ENCODE results near the gene NEK7.
A peak's percentile ranks its signal among the peaks of the same experiment; 100 is the strongest.

The NEK7 gene

DNA sequence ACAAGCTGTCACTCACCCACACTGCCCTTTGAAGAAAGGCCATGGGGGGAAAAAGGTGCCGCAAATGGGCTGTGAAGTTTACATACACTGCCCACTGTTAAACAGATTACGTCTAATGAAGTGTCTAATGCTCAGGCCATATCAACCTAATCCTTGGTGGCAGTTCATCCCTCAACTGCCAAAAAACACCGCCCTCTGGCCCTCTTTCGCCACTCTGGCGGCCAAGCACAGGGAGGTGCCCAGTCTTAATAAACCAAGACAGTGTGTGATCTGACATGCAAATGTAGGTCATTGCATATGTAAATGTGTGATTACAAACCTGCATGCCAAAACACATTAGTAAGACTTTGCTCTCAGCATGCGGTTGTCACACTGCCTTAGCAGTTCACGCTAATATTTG lies 89.5 kb downstream of the NEK7 start:
- no peak overlapping the region for H3K4me3 ChIP-seq (ENCODE audit: low read depth, low read length)

DNA sequence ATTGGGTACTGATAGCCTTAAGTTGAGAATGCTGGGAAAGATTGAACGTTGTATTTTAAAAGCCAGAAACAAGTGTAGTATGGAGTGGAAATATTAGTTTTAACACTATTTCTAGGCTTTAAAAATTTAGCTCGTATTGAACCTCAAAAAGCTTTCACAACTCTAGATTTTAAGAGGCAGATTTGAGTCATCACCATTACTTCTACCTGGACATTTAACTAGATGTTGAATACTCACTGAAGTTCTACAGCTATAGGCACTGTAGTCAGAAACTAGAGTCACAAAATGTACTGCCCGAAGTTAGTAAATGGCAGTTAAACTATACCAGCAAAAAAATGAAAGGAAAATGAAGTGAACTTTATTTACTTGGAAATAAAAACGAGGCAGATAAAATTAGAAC lies 96.5 kb downstream of the NEK7 start:
- in situ Hi-C loops (cut with HindIII; ENCODE audit: low sequenced_read_pairs), result no loop called here
- H3K4me3 ChIP-seq (ENCODE audit: low read depth, low read length), result no peak overlapping the region
- TF ChIP-seq, protein P1, sequence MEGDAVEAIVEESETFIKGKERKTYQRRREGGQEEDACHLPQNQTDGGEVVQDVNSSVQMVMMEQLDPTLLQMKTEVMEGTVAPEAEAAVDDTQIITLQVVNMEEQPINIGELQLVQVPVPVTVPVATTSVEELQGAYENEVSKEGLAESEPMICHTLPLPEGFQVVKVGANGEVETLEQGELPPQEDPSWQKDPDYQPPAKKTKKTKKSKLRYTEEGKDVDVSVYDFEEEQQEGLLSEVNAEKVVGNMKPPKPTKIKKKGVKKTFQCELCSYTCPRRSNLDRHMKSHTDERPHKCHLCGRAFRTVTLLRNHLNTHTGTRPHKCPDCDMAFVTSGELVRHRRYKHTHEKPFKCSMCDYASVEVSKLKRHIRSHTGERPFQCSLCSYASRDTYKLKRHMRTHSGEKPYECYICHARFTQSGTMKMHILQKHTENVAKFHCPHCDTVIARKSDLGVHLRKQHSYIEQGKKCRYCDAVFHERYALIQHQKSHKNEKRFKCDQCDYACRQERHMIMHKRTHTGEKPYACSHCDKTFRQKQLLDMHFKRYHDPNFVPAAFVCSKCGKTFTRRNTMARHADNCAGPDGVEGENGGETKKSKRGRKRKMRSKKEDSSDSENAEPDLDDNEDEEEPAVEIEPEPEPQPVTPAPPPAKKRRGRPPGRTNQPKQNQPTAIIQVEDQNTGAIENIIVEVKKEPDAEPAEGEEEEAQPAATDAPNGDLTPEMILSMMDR (IDR thresholded peaks at IDR 0.05; ENCODE audit: low read depth, low read length), result no peak
- no peak for DNase-seq (ENCODE audit: low read depth, low spot score)

More for the DNA sequence above, 89.5 kb downstream of the NEK7 start:
- DNase-seq (ENCODE audit: low read depth, low spot score), result no peak
- TF ChIP-seq, protein P1 (IDR thresholded peaks at IDR 0.05; ENCODE audit: low read depth, low read length), result no peak
- in situ Hi-C loops (cut with HindIII; ENCODE audit: low sequenced_read_pairs), result no loop called here

DNA sequence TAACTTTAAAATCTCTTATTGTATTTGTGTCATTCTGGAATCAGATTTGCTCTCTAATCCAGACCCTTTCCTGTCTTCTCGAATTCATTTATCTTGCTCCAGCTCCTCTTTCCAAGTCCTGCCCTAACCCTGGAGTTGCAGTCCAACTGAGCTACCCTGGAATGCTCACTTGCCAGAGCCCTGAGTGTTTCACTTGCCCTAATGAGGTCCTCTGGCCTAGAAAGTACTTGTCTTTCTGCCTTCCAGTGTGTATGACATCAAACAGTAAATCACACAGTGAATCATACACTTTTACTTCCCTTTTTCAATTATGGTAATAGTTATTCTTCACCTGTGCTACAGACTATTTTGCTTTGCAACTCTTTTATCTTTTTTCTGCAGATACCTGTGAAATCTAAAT lies 96.9 kb downstream of the NEK7 start:
- in situ Hi-C loops (cut with HindIII; ENCODE audit: low sequenced_read_pairs), result no loop called here
- peak; percentile 62 for DNase-seq (ENCODE audit: low read depth, low spot score)
- TF ChIP-seq, protein P1 (IDR thresholded peaks at IDR 0.05; ENCODE audit: low read depth, low read length), result no peak
- H3K4me3 ChIP-seq (ENCODE audit: low read depth, low read length), result no peak overlapping the region

DNA sequence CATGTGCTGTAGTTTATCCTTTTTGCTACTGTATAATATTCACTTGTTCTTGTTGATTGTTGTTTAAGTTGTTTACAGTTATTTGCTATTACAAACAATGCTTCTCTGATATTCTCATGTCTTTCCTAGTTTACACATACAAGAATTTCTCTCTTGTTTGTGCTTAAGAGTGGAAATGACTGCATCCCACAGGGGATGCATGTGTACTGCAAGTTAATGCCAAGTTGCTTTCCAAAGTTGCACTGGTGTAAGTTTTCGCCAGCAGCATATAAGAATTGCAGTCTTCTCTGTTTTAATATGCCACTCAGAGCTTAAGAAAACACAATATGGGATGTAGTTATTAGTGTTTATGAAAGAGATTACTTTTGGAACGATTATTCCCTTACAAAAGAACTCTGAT lies 97.7 kb downstream of the NEK7 start:
- in situ Hi-C loops (cut with HindIII; ENCODE audit: low sequenced_read_pairs), result no loop called here
- DNase-seq (ENCODE audit: low read depth, low spot score), result no peak

DNA sequence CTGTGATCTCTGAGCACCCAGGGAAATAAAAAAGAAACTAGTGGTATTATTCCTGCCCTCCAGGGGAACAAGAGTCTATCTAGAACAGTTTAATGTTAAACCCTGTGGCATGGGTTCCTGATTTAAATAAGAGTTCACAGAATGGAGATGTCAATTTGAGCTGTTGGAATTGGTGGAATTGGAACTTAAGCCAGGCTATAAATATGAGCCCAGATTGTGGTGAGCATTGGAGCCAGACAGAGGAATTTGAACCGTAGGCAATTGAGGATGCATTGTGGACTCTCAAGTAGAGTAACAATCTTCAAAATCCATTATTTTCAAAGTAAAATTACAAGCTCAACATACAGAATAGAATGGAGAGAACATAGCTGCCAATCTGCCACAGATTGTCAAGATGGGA lies 98.2 kb downstream of the NEK7 start:
- no peak for DNase-seq (ENCODE audit: low read depth, low spot score)

More for the DNA sequence above, 97.7 kb downstream of the NEK7 start:
- TF ChIP-seq, protein P1 (IDR thresholded peaks at IDR 0.05; ENCODE audit: low read depth, low read length), result peak; percentile 19
- no peak overlapping the region for H3K4me3 ChIP-seq (ENCODE audit: low read depth, low read length)

DNA sequence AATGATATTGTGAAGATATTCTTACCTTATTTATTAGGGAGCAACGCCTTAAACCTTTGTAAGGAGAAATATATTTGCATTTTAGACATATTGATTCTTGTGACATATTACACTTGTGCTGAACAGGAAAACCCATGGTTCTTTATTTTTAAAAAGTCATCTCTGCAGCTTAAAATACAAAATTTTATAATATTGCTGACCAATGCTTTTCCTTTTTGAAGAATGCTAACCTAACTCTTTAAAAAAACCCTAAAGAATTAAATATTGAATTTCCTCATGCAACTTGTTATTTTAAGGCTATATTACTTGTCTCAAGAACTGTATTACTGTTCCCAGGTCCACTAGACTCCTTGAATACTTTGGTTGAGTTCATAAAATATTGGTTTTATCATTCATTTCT lies 99.0 kb downstream of the NEK7 start:
- TF ChIP-seq, protein P1 (IDR thresholded peaks at IDR 0.05; ENCODE audit: low read depth, low read length), result no peak
- in situ Hi-C loops (cut with HindIII; ENCODE audit: low sequenced_read_pairs), result no loop called here
- no peak for DNase-seq (ENCODE audit: low read depth, low spot score)
- no peak overlapping the region for H3K4me3 ChIP-seq (ENCODE audit: low read depth, low read length)

More for the DNA sequence above, 98.2 kb downstream of the NEK7 start:
- in situ Hi-C loops (cut with HindIII; ENCODE audit: low sequenced_read_pairs), result no loop called here
- H3K4me3 ChIP-seq (ENCODE audit: low read depth, low read length), result no peak overlapping the region
- TF ChIP-seq, protein P1 (IDR thresholded peaks at IDR 0.05; ENCODE audit: low read depth, low read length), result no peak

DNA sequence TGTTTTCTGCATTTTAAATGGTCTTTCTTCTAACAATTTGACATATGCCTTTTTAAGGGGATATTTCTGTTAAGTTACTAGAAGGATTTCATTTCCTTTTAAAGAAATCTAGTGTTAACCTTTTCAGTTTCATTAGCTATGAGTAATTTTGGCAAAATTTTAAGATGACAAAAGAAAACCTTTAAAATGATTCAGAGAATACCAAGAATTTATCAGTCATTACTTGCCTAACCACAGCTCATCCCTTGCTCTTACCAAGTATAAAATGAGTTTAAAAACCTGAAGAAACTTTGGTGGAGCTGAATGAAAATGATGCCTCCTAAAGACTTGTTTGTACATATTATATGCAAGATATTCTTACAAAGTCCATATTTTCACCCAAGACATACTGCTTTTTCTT lies 101.7 kb downstream of the NEK7 start:
- DNase-seq (ENCODE audit: low read depth, low spot score), result peak; percentile 81
- in situ Hi-C loops (cut with HindIII; ENCODE audit: low sequenced_read_pairs), result no loop called here
- H3K4me3 ChIP-seq (ENCODE audit: low read depth, low read length), result no peak overlapping the region
- TF ChIP-seq, protein P1 (IDR thresholded peaks at IDR 0.05; ENCODE audit: low read depth, low read length), result no peak

Measured in astrocyte of the spinal cord (primary cell).